ENCODE results near the gene NCMAP.
"Not testable (repeated sequence)": the region's sequence is repeated elsewhere in the genome, so short reads cannot be mapped to it uniquely, and the experiment has no call there.

Gene NCMAP, protein sequence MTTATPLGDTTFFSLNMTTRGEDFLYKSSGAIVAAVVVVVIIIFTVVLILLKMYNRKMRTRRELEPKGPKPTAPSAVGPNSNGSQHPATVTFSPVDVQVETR

GRCh38 chr1:24555591-24556413 is at the start of gene NCMAP:
Gene NCMAP (plus strand): TSS chr1:24556087. CDS start chr1:24595431, 39,344 bp downstream.
- no peaks in the 10 kb centered on the region for H3K9me3 Mint-ChIP-seq
- H3K4me3 Mint-ChIP-seq, result peak within 1 kb of the TSS; percentile 2
- H3K27ac Mint-ChIP-seq, result no peak within 1 kb of the TSS
- H3K4me1 Mint-ChIP-seq (ENCODE audit: low read depth), result peaks cover 5% of the 10 kb centered on the region
- peaks cover 66% of the 10 kb centered on the region for H3K27me3 Mint-ChIP-seq (ENCODE audit: low read depth)
- H3K36me3 Mint-ChIP-seq (ENCODE audit: low read depth), result no peaks in the 10 kb centered on the region

DNA sequence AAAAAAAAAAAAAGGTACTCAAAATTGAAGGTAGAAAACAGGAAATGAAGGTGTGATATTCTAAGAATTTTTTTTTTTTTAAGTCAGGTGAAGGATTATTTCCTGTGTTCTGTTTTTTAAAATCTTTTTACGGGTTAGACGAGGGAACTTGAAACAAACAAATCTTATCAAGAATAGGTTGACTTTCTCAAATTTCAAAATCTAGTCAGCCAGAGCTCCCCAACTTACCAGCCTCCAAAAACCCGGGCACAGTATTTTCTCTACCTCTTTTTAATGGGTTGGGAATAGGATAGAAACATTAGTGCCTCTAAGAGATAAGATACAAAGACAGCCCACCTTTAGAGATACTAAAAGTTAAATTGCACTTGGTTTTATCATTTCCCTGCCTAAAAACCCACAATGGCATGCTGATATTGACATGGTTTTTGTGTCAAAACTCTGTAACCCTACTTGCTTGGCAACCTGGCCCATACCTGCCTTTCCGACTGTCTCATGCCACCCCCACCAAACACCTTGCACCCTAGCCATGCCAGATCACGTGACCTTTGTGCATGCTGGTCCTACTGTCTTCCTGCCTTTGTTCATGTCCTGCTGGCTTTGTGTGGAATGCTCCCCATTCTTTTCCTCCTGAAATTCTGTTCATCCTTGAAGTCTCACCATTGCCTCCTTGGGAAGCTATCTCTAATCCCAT is 49.1 kb upstream of the NCMAP start:
- no peaks in the 10 kb centered on the region for H3K9me3 Mint-ChIP-seq
- peaks cover 49% of the 10 kb centered on the region for H3K36me3 Mint-ChIP-seq (ENCODE audit: low read depth)
- peak overlapping the region; percentile 76 for H3K27ac Mint-ChIP-seq
- H3K4me3 Mint-ChIP-seq, result peak overlapping the region; percentile 72
- no peaks in the 10 kb centered on the region for H3K27me3 Mint-ChIP-seq (ENCODE audit: low read depth)
- peaks cover 65% of the 10 kb centered on the region for H3K4me1 Mint-ChIP-seq (ENCODE audit: low read depth)

DNA sequence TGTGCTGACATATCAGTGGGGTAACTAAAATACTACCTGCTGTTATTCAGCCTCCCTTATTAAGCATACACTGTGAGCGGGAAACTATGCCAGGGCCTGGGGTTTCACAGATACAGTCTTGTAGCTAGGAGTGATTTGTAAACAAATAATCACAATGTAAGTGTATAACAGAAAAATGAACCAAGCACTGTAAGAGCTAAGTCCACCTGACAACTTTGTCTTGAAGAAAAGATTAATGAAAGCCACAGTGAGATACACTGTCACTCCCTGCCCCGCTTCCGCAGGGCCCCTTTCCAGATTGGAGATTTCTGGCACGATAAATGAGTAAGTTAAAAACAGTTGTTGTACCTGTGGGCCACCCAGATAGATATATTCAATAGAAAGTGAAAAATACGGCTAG is 48.5 kb upstream of the NCMAP start:
- H3K27ac Mint-ChIP-seq, result peak overlapping the region; percentile 76
- H3K4me1 Mint-ChIP-seq (ENCODE audit: low read depth), result peaks cover 64% of the 10 kb centered on the region
- peaks cover 50% of the 10 kb centered on the region for H3K36me3 Mint-ChIP-seq (ENCODE audit: low read depth)
- peak overlapping the region; percentile 72 for H3K4me3 Mint-ChIP-seq
- no peaks in the 10 kb centered on the region for H3K27me3 Mint-ChIP-seq (ENCODE audit: low read depth)
- H3K9me3 Mint-ChIP-seq, result no peaks in the 10 kb centered on the region

DNA sequence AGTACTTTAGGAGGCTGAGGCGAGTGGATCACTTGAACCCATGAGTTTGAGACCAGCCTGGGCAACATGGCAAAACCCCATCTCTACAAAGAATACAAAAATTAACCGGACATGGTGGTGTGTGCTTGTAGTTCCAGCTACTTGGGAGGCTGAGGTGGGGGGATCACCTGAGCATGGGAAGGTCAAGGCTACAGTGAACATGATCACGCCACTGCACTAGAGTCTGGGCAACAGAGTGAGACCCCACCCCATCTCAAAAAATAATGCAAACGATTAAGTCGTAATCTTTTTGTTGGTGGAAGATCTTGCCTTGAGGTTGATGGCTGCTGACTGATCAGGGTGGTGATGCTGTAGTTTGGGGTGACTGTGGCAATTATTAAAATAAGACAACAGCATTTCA is 47.0 kb upstream of the NCMAP start:
- peaks cover 49% of the 10 kb centered on the region for H3K36me3 Mint-ChIP-seq (ENCODE audit: low read depth)
- H3K4me1 Mint-ChIP-seq (ENCODE audit: low read depth), result peaks cover 60% of the 10 kb centered on the region
- no peak overlapping the region for H3K4me3 Mint-ChIP-seq
- H3K9me3 Mint-ChIP-seq, result no peaks in the 10 kb centered on the region
- no peaks in the 10 kb centered on the region for H3K27me3 Mint-ChIP-seq (ENCODE audit: low read depth)
- no peak overlapping the region for H3K27ac Mint-ChIP-seq

DNA sequence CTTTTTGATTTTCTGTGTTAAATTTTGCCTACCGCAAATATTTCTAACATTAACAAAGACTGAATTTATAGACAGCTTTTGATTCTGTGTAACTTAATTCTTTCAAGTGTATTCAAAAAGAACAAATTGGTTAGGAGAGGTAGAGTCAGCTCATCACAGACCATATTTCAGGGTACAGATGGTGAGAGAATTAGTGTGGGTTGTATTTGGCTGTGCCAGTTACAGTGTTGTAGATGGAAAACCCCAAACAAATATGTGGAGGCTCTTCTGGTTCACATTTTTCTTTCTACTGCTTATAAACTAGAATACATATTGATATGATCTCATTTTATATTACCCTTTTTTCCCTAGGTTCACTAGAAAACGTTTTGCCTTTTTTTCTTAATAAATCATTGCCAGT is 42.2 kb upstream of the NCMAP start:
- no peaks in the 10 kb centered on the region for H3K9me3 Mint-ChIP-seq
- H3K27me3 Mint-ChIP-seq (ENCODE audit: low read depth), result no peaks in the 10 kb centered on the region
- peaks cover 29% of the 10 kb centered on the region for H3K4me1 Mint-ChIP-seq (ENCODE audit: low read depth)
- H3K27ac Mint-ChIP-seq, result no peak overlapping the region
- peaks cover 53% of the 10 kb centered on the region for H3K36me3 Mint-ChIP-seq (ENCODE audit: low read depth)
- H3K4me3 Mint-ChIP-seq, result no peak overlapping the region

DNA sequence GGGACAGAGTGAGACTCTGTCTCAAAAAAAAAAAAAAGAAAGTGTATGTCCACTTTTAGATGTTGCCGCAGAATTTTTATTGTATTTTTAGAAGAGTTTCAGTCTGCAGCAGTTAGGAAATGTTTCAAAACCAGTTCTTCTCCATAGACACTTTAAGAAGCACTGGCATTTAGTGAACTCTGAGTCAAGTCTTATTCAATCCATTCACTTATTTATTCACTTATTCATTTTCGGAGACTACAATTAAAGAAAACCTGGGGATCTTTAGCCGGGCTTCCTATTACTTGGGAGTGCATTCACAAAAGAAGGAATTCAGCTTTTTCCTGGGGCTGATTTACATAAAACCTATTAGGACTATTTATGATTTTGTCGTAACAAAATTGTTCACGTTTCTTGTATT is 40.9 kb upstream of the NCMAP start:
- peaks cover 21% of the 10 kb centered on the region for H3K4me1 Mint-ChIP-seq (ENCODE audit: low read depth)
- no peaks in the 10 kb centered on the region for H3K9me3 Mint-ChIP-seq
- no peak overlapping the region for H3K4me3 Mint-ChIP-seq
- peaks cover 48% of the 10 kb centered on the region for H3K36me3 Mint-ChIP-seq (ENCODE audit: low read depth)
- H3K27me3 Mint-ChIP-seq (ENCODE audit: low read depth), result no peaks in the 10 kb centered on the region
- no peak overlapping the region for H3K27ac Mint-ChIP-seq

DNA sequence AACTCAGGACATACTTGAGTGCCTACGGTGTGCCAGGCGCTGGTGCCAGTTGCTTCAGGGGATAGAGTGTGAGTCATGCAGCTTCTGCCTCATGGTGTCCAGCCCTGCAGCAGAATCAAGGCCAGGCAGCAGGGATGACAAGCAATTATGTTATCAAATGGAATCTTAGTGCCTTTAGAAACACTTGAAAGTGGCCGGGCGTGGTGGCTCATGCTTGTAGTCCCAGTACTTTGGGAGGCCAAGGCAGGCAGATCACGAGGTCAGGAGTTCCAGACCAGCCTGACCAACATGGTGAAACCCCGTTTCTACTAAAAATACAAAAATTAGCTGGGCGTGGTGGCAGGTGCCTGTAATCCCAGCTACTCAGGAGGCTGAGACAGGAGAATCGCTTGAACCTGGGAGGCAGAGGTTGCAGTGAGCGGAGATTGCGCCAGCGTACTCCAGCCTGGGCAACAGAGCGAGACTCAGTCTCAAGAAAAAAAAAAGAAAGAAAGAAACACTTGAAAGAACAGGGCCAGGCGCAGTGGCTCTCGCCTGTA is 40.1 kb upstream of the NCMAP start:
- not testable (repeated sequence) for H3K27ac Mint-ChIP-seq; H3K4me3 Mint-ChIP-seq; H3K9me3 Mint-ChIP-seq; H3K27me3 Mint-ChIP-seq (ENCODE audit: low read depth)
- Mint-ChIP-seq H3K36me3 (ENCODE audit: low read depth) (peaks cover 48% of the 10 kb centered on the region), H3K4me1 (ENCODE audit: low read depth) (peaks cover 15% of the 10 kb centered on the region)

DNA sequence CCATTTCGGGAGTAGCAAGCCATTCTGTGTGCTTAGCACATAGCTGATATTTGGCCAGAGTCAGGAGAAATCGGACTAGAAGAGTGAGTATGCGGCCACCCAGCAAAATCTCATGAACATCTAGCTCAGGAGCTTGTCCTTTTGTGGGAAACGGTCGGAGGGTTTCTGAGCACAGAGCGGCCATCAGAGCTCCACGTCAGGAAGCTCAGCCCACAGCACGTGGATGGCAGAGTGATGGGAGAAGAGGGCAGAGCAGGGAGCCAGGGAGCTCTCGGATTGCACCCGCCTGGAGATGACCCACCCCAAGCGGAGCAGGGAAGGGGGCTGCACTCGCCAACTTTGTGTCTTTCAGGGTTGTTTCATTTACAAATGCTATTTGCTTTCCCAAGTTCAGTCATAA is 39.4 kb upstream of the NCMAP start:
- peaks cover 14% of the 10 kb centered on the region for H3K4me1 Mint-ChIP-seq (ENCODE audit: low read depth)
- no peaks in the 10 kb centered on the region for H3K27me3 Mint-ChIP-seq (ENCODE audit: low read depth)
- H3K36me3 Mint-ChIP-seq (ENCODE audit: low read depth), result peaks cover 46% of the 10 kb centered on the region
- no peak overlapping the region for H3K4me3 Mint-ChIP-seq
- H3K27ac Mint-ChIP-seq, result no peak overlapping the region
- H3K9me3 Mint-ChIP-seq, result peaks cover 4% of the 10 kb centered on the region

GRCh38 chr1:24517898-24518297 is 38.0 kb upstream of the NCMAP start:
- H3K9me3 Mint-ChIP-seq, result peaks cover 4% of the 10 kb centered on the region
- H3K27me3 Mint-ChIP-seq (ENCODE audit: low read depth), result no peaks in the 10 kb centered on the region
- no peak overlapping the region for H3K27ac Mint-ChIP-seq
- peaks cover 41% of the 10 kb centered on the region for H3K36me3 Mint-ChIP-seq (ENCODE audit: low read depth)
- H3K4me1 Mint-ChIP-seq (ENCODE audit: low read depth), result peaks cover 11% of the 10 kb centered on the region
- H3K4me3 Mint-ChIP-seq, result no peak overlapping the region

DNA sequence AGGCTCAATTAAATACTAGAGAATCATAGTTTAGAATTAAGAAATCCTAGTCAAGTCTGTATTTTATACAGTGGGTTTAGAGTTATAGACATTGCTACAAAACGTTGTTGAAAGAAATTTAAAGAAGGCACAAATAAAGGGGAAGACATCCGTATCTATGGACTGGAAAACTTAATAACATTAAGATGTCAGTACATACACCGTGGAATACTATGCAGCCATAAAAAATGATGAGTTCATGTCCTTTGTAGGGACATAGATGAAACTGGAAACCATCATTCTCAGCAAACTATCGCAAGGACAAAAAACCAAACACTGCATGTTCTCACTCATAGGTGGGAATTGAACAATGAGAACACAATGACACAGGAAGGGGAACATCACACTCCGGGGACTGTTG is 35.6 kb upstream of the NCMAP start:
- H3K9me3 Mint-ChIP-seq; H3K27ac Mint-ChIP-seq; H3K27me3 Mint-ChIP-seq (ENCODE audit: low read depth); H3K4me3 Mint-ChIP-seq: not testable (repeated sequence)
- peaks cover 29% of the 10 kb centered on the region for H3K36me3 Mint-ChIP-seq (ENCODE audit: low read depth)
- H3K4me1 Mint-ChIP-seq (ENCODE audit: low read depth), result peaks cover 12% of the 10 kb centered on the region

- Mint-ChIP-seq H3K4me3 (no peak overlapping the region), H3K27me3 (ENCODE audit: low read depth) (no peaks in the 10 kb centered on the region), H3K27ac (no peak overlapping the region), H3K36me3 (ENCODE audit: low read depth) (peaks cover 10% of the 10 kb centered on the region), H3K4me1 (ENCODE audit: low read depth) (peaks cover 19% of the 10 kb centered on the region), H3K9me3 (no peaks in the 10 kb centered on the region)
These were observed 30.3 kb upstream of the NCMAP start for GRCh38 chr1:24525606-24526005.

GRCh38 chr1:24526045-24526444 is 29.8 kb upstream of the NCMAP start:
- H3K9me3 Mint-ChIP-seq, result no peaks in the 10 kb centered on the region
- H3K36me3 Mint-ChIP-seq (ENCODE audit: low read depth), result peaks cover 13% of the 10 kb centered on the region
- H3K4me3 Mint-ChIP-seq, result no peak overlapping the region
- H3K27me3 Mint-ChIP-seq (ENCODE audit: low read depth), result no peaks in the 10 kb centered on the region
- H3K27ac Mint-ChIP-seq, result no peak overlapping the region
- peaks cover 19% of the 10 kb centered on the region for H3K4me1 Mint-ChIP-seq (ENCODE audit: low read depth)

- peaks cover 20% of the 10 kb centered on the region for H3K36me3 Mint-ChIP-seq (ENCODE audit: low read depth)
- H3K27me3 Mint-ChIP-seq (ENCODE audit: low read depth), result no peaks in the 10 kb centered on the region
- peaks cover 19% of the 10 kb centered on the region for H3K4me1 Mint-ChIP-seq (ENCODE audit: low read depth)
- H3K4me3 Mint-ChIP-seq, result no peak overlapping the region
- no peak overlapping the region for H3K27ac Mint-ChIP-seq
- H3K9me3 Mint-ChIP-seq, result no peaks in the 10 kb centered on the region
These were observed 28.8 kb upstream of the NCMAP start for GRCh38 chr1:24526940-24527542.

DNA sequence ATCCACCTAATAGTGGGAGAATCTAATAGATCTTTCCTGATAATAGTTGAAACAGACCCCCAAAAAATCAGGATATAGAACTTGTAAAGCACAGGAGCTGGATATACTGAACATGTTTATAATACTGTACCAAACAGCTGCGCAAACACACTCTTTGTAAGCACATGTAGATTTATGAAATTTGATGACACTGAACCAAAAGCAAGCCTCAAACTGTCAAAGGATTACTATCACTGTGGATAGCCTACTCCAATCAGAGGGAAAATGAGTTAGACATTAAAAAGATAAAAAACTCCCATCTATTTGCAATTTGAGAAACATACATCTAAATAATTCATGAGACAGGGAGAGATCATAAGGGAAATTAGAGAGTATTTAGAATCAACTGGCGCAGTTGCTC is 27.1 kb upstream of the NCMAP start:
- H3K9me3 Mint-ChIP-seq, result no peaks in the 10 kb centered on the region
- H3K4me3 Mint-ChIP-seq, result no peak overlapping the region
- peaks cover 29% of the 10 kb centered on the region for H3K36me3 Mint-ChIP-seq (ENCODE audit: low read depth)
- peaks cover 24% of the 10 kb centered on the region for H3K4me1 Mint-ChIP-seq (ENCODE audit: low read depth)
- H3K27ac Mint-ChIP-seq, result no peak overlapping the region
- H3K27me3 Mint-ChIP-seq (ENCODE audit: low read depth), result no peaks in the 10 kb centered on the region
